H1 (cell line): Measurements from ENCODE around the gene FGR. TPM values are rescaled to one million over a fixed set of nuclear protein-coding genes. Genes with fewer than 3 reads are reported as not detected.

Source experiments
- ASH2L ChIP-seq: fragments of 200-600, 300-600 bp; sonication (generic); IDR thresholded peaks from one replicate; pipeline ENCODE4 v1.7.1; 2017; ENCODE audit warnings: low read length
- CEBPB ChIP-seq: IDR thresholded peaks from 2 replicates; pipeline ENCODE4 v1.6.1; 2012; ENCODE audit warnings: low read depth, low read length
- CREB1 ChIP-seq: IDR thresholded peaks from 2 replicates; pipeline ENCODE4 v1.6.1; 2012; ENCODE audit warnings: inconsistent platforms
- POLR2AphosphoS5 ChIP-seq: IDR thresholded peaks from 2 replicates; pipeline ENCODE4 v1.6.1; 2011; ENCODE audit warnings: low read depth, low read length
- RBBP5 ChIP-seq: IDR thresholded peaks from 2 replicates; pipeline ENCODE4 v1.7.1; 2012; ENCODE audit warnings: low read depth, mild to moderate bottlenecking, inconsistent platforms, low read length, moderate library complexity, borderline replicate concordance
- SIX5 ChIP-seq: IDR thresholded peaks from 2 replicates; pipeline ENCODE4 v1.6.1; 2011; ENCODE audit warnings: mild to moderate bottlenecking, low read depth, low read length
- SUZ12 ChIP-seq: fragments of 200-600 bp; sonication (generic); IDR thresholded peaks from 2 replicates; pipeline ENCODE4 v1.6.1; 2012; ENCODE audit warnings: mild to moderate bottlenecking, inconsistent platforms, low read length, moderate library complexity, mixed read lengths
- TAF7 ChIP-seq: optimal IDR thresholded peaks from 2 replicates; pipeline ENCODE3; 2011; ENCODE audit warnings: low read depth, mild to moderate bottlenecking, inconsistent platforms, low read length, moderate library complexity, borderline replicate concordance
- TBP ChIP-seq: IDR thresholded peaks from 2 replicates; pipeline ENCODE4 v1.6.1; 2011; ENCODE audit warnings: low read depth, low read length, improper control_type of control experiment
- polyA plus RNA-seq, 7 experiments: library from polyadenylated mRNA; depleted of rRNA in 3 of 7; stranded (reverse) in 5 of 7; unstranded in 2 of 7; fragments of >200 nt in 5 of 7; fragments of 200-250 nt in 2 of 7; gene quantifications; 1 replicate in 5 of 7; 2 replicates in 1 of 7; 4 replicates in 1 of 7; pipeline versions ENCODE4 v1.2.1 to v1.2.3, GENCODE V29; 2011 to 2013; ENCODE audit warnings: missing spikeins in 2 of 7, mixed read lengths in 2 of 7
- total RNA-seq: library from RNA; stranded (reverse); fragmentation: NEBNext Ultra II Directional; extraction: Animal tissue kit (Norgen Biotek cat#: 25700); gene quantifications from 2 replicates; pipeline ENCODE4 v1.2.1, GENCODE V29; 2021
- TF ChIP-seq, protein P1 (sequence below): IDR thresholded peaks from 2 replicates; pipeline ENCODE4 v1.6.1; 2012; ENCODE audit warnings: inconsistent platforms

Gene FGR
- total and polyA plus RNA-seq, 2 of the 8 experiments (the other 6 are each of a cell fraction or from before 2014, with no cell fraction given): 0.22 to 0.95 TPM

DNA sequence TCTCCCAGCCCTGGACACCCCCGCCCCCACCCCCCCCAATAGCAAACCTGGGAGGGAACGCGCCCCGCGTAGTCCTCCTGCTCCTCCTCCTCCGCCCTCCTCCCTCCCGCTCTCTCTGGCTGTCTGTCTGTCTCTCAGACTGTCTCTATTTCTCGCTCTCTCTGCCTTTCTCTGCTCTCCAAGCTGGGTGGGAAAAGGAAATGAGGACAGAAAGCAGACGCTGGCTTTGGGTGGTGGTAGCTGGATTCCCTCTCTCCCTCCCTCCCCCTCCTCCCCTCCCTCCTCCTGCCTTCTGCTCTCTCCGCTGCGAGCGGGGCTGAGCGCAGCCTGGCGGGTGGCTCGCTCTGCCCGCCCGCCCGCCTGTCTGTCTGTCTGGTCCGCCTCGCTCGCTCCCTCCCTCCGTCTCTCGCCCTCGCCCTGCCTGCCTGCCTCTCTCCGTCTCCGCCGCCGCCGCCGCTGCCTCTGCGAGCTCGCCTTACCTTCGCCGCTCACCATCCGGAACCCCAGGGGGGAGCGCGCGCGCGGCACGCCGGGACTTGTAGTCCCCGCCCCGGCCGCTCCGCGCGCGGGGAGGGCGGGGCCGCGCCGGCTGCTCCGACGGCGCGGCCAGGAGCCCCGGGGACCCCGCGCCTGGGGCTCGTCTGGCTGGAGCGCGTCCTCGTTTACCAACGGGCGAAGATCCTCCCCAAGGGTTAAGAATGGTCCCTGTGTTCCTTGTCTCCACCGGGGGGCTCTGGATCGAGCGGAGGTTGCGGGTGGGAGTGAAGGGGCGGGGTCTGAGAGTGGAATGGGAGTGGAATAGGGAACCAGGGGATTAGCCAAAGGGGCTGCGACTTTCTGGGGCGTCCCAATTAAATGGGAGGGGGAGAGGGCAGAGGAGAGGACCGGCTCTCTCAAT, 31.1 kb downstream of the FGR start, which contains the start of gene AHDC1 (continued):
- TF ChIP-seq CREB1 (peak; percentile 15; the same call in 1 of the 2 replicates), POLR2AphosphoS5 (peak; percentile 75; the same call in 1 of the 2 replicates), CEBPB (no peak), SUZ12 (no peak), RBBP5 (0 out of 2 replicates have a peak, but pooled peaks have one; percentile 26), TAF7 (peak; percentile 85), SIX5 (peak; percentile 43; the same call in 1 of the 2 replicates), TBP (peak; percentile 78), ASH2L (peak; percentile 77)
- TF ChIP-seq, protein P1, sequence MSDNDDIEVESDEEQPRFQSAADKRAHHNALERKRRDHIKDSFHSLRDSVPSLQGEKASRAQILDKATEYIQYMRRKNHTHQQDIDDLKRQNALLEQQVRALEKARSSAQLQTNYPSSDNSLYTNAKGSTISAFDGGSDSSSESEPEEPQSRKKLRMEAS: peak; percentile 40; the same call in 1 of the 2 replicates
